ENCODE data around the gene NCK2.

Gene NCK2

DNA sequence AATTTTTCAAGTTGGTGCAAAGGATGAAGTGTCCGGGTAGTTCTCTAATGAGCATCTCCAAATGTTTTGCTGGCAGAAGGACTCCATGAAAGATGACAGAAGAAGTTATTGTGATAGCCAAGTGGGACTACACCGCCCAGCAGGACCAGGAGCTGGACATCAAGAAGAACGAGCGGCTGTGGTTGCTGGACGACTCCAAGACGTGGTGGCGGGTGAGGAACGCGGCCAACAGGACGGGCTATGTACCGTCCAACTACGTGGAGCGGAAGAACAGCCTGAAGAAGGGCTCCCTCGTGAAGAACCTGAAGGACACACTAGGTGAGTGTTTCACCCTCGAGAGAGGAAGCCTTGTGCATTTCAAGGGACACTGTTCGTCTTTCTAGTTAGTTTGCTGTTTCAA, 110.3 kb downstream of the NCK2 start:
- DNase-seq: no peak

DNA sequence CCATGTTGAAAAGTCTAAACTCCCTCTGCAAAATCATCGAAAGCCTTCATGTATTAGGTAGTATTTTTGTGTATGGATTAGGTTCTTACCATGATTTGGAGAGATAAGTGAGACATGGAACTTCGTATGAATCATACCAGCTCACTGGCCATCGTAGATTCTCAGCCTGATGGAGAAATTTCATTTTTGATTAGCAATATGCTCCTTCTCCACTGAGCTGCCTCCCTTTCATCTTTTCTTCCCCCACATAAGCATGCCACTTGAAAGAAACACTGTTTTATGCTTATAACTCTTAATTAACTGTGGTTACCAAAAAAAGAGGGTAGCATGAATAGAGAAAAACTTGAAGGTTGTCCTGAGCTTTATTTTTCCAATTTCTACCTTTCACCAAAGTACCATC, 111.9 kb downstream of the NCK2 start:
- DNase-seq: no peak

DNA sequence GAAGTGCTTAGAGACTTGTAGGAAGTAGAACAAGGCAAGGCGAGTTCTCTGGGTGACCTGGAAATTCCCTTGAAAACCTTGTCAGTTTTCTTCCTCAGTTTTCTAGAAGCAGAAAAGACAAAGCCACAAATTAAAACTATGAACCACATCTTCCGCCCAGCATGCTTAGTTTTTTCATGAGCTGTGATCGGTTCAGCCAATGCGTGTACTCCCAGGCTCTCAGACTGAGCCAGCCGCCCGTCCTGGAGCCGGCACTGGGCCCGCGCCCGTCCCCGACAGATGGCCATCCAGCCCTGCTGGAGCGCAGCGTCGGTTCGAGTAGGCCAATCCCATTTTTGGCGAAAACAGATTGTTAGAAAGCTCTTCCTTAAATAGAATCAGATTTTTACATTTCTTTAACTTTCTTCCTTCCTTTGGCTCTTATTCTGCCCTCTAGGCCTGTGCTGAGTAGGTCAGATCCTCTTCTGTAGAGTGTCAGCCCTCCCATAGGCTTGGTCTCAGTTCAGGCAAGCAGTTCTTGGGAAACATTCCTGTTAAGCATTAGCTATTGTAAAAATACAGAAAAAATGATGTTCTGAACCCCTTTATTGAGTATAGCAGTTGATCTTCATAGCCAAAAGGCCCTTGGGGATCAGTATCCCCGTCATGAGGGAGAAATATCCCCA, 112.5 kb downstream of the NCK2 start:
- no peak for DNase-seq

DNA sequence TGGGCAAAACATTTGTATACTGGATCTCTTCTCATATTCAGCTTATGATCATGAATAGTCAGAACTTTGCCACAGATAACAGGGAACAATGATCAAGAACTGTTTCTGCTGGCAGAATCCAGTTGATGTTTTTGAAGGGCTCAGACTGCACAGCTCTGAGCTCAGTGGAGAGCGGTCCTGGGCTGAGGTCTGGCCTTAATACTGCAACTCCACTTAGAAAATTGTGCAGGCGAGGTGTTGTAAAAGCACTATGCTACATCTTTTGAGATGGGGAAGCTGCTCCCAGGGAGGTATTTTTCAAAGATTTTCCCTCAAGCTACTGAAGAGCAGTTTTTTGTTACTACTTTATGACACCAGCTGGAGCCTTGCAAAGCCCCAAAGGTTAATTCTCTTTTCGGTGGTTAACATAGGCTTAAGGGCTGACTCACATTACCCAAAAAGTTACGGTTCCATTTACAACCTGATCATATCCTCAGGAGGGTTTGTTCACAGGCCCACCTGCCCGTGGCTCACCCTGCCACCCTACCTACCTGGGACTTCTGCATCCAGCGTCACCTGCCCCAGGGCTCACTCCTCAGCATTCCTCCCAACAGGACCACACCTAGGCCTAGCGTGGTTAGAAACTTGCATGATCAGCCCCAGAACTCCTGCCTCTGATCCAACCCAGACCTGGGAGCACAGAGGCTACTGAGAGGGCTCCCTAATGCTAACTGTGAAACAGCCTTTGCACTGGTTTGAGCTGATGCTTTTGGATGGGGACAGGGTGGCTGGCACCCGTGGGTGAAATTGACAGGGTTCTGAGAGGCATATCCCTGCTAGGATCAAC, 114.4 kb downstream of the NCK2 start:
- no peak for DNase-seq

DNA sequence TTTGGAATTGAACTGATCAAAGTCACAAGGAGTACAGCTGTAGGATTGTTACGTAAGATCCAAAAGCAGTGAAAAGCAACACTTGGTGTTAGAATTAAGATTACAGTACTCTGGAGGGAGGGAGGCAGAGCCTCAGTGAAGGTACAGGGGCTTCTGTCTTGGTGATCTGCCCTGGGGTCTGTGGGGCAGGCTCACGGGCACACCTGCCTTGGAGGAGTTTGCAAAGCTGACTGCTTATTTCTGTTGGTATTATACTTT, 114.9 kb downstream of the NCK2 start:
- no peak for DNase-seq

DNA sequence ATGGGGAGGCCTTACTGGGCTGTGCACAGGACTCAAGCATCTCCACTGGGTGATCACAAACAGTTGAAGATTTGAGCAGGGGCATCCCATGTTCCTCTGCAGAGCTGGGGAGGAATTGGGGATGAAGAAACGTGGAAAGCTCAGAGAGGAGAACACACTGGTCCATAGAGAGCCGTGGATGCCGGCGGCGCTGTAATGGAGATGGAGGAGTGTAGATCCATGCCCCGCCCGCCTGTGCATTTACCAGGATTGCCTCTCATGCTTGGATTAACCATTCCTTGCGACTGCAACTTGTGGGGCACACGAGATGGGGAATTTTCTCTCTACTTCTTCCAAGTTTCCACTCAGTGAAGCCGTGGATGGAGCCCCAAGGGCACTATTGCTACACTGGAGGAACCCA, 115.9 kb downstream of the NCK2 start:
- no peak for DNase-seq

DNA sequence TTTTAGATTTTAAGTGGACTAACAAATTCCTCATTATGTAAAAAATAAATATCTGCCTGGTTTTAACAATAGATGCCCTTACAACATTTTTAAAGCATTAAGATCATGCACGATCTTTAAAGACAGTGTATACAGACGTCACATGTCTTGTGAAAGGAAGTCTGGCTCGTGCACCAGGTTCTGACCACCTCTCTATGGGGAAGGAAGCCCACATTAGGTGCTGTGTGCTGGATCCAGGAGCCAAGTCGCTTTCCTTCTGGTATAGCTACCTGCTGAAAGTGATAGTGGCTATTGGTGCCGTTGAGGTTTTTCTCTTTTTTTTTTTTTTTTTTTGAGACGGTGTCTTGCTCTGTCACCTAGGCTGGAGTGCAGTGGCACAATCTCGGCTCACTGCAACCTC, 116.5 kb downstream of the NCK2 start:
- DNase-seq: no peak

DNA sequence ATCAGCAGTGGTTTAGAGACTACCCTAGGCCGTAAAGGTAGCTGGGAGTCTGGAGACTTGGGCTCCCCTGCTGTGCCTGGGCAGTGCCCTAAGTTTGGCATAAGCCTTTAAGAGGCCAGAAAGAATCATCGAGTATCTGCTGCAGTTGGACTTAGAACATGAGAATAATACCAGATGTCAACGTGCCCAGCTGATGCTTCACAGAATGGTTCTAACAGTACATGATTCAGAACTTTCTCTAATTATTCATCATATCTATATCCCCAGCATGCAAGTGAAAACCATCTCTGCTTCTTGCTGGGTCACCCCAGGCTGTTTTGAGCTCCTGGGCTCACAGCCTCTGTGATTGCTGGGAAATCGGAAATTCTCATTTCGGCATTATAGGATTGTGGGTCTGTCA, 118.1 kb downstream of the NCK2 start:
- DNase-seq: no peak

DNA sequence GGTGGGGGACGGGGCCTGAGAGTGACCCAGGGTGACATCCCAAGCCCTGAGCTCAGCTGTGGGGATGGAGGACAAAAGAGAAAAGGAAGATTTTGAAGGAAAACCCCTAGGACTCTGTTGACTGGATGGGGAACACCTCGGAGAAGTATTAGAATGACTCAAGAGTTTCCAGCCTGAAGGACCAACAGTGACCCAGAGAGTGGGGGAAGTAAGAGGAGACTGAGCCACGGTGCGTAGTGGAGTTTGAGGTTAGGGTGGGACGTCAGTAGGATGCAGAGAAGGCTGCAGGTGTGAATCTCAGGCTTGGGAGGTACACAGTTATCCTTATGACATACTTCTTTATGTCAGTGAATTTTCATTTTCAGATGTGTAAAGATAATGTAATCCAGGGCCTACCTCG, 119.5 kb downstream of the NCK2 start:
- DNase-seq: no peak

DNA sequence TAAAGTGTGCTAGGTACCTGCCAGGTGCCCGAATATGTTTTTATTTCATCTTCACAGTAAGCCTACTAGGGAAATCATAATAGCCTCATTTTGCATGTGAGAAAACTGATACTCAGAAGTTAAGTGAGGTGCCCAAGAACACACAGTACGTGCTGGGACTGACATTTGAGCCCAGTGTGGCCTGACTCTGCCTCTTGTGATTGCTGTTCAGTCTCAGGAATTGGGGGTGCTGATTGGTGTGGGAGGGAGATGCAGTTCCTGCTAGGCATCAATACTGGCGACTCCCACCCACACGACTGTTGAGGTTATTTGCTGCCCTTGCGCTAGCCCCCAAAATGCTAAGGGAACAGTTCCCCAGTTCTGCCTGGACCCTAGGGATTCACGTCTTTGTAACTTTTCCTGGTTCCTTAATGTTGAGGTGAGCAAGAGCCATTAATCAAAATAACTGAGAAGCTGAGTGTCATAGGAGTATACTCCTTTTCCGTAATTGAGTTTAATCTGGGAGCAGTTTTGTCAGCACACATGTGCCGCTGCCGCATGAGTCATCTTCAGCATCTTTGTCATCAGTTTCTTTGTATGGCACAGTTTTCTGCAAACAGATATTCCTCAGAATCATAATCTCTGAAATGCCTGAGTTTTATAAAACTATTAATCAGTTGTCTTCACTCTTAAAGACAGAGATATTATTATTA, 120.7 kb downstream of the NCK2 start:
- DNase-seq: no peak

DNA sequence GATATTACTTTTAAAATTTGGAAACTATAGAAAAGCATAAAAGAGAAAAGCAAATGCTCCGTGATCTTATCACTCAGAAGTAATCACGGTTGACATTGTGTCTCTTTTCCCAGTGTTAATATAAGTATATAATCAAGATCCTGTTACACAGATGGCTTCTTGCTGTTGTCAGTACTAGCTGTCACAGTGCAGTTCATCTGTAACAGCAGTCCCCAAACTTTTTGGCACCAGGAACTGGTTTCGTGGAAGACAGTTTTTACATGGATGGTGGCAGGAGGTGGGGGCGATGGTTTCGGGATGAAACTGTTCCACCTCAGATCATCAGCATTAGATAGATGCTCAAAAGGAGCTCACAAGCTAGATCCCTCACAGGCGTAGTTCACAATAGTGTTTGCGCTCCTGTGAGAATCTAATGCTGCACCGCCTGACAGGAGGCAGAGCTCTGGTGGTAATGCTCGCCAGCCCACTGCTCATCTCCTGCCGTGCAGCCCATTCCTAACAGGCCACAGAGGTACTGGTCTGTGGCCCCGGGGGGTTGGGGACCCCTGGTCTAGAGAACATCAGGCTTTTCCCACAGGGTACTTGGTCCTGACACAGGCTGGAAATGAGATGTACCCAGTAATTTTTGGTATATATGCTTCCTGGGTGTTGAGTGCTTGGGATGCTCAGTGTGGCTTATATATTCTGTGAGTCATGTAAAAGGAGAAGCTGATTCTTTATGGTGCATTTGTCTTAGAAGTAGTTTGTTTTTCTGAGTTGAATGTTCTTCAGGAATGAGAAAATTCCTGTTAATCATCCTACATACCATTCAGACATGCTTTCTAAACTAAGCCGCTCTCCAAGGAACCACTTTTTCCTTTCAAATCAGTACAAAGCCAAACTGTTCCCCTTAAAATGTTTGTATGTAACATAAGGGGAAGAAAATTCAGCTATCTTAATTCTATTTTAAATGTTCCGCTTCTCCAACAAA, 121.8 kb downstream of the NCK2 start:
- DNase-seq: no peak

DNA sequence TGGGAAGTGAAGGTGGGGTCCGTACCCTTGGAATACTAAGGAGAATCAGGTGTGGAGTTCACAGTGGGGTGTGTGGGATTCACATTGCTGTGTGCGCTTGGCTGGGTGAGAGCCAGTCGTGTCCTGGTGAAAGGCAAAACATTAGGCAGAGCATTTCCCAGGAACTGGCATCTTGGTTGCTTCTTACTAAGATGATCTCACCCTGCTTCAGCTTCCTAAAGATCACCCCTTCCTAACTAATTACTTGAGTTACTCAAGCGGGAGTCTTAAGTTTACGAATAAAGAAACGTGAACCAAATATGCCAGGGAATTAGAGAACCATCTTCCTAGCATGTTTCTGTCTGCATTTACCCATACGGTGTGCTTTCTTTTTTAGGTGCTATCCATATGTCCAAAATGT, 122.9 kb downstream of the NCK2 start:
- no peak for DNase-seq

DNA sequence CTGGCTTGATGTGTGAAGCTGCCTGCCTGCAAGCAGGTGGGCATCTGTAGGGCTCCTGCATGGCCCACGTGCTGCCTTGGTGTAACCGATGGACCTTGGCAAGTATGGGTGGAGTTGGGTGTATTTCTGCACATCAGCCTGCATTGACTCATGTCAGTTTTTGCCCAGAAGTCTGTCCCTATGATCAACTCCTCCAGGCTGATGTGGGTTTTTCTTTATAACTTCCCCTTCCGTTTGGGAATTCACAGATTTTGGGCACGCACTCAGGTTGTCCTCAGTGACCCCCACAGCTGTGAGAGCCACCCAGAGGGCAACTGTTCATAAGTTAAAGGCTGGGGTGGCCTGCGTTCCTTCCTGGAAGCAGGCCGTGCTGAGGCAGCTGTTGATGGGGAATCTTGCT, 123.3 kb downstream of the NCK2 start:
- DNase-seq: no peak

DNA sequence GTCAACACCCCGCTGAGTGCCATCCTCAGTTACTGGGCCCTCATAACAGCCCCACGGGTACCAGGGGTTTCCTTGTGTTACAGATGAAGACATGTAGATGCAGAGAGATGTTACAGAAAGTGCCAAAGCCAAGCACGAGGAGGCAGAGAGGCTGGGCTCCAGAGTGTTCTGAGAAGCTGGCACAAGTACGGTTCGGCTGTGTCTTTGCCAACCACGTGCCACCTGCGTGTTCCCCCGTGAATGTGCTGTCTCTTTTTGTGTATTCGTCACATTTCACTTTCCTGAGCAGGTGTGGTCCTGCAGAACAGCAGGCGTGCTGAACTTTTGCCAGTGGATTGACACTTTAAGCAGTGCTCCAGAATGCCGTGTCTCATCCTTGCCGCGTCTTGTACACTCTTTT, 124.6 kb downstream of the NCK2 start:
- no peak for DNase-seq

DNA sequence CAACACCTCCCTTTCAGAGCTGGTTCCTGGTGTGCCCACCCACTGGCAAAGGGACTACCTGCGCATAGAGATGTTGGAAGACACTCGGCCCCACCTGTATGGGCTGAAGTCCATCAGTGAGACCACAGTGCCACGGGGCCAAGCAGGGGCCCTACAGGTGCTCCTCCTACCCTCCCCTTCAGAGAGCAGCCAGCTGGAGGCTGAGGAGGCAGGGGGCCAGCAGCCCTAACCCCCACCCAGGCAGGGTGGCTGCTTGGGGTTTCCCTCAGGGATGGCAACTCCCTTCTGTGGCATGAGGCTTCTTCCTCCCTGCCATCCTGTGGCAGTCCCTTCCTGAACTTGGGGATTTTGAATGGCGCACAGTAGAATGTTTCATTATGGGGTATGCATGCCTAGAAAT, 125.3 kb downstream of the NCK2 start:
- no peak for DNase-seq

DNA sequence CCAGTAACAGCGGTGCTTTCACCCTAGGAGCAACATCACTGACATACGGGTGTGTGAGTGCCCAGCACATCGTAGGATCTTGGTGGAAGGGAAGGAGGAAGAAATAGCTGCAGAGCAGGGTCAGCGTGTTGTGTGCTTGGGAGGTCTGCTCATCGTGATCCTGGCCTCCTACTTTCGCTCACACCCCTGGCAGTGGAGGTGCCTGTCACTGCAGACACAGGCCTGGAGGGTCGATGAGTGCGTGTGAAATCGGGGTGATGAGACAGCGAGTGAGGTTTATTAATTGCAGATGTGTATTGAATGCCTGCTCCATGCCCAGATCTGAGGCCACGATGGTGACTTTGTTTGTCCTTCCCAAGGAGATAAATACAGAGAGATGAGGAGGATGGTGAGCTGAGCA, 126.1 kb downstream of the NCK2 start:
- no peak for DNase-seq

DNA sequence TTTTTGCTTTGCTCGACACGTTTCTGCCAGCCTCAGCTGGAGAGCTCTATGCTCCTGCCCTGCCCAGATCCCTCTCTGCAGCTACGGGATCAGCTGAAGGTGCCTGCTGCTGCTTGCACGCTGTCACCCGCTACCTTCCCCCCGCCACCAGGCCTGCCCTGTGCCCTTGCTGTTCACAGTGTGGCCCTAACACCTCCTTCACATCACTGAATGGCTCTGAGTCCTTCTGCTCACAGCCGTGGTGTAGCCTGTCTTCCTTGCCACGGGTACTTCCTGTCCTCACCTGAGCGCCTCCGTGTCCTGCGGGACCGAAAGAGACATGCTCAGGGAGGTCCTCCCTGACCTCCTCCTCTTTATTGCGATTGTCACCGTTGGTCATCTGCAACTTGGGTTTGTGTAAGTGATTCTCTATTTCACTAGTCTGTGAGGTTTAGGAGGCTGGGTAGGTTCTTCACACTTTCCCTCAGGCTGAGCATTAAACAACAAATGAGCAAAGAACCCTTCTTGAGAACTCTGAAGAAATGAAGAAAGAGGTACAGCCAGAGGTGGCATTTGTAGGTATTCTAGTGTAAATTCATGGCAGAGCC, 127.5 kb downstream of the NCK2 start:
- DNase-seq: no peak

DNA sequence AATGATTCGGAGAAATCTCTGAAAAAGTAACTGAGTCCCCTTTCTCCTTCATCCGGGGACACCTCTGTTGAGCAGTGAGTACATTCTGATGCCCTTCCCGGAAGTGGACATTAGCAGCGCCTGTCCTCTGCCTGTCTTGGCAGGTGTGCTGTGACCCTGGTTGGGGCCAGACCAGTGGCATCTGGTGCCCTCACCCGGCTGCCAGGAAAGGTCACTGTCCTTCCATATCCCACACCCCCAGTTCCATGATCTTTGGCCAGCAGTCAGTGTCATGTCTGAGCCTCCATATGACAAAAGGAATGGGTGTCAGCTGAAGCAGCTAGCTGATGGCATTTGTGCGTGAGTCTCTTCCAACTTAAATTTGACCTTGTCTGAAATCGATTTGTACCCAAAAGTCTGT, 128.1 kb downstream of the NCK2 start:
- no peak for DNase-seq

DNA sequence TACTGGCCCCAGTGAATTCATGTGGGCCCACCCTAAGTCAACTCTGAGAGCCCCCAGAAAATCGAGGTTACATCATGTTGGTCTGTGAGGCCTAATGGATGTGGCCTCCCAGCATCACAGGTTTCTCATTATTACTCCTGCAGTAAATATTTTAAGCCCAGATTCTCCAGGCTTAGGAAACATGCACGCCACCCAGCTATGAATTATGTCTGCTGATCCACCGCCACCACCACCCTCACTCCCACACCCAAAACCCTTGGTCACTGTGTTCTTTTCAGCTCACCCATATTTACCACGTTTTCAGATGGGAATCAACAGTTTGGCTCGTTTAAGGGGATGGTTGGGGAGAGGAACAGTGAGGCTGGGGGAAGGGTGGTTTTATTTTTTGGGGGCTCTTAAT, 128.6 kb downstream of the NCK2 start:
- no peak for DNase-seq

DNA sequence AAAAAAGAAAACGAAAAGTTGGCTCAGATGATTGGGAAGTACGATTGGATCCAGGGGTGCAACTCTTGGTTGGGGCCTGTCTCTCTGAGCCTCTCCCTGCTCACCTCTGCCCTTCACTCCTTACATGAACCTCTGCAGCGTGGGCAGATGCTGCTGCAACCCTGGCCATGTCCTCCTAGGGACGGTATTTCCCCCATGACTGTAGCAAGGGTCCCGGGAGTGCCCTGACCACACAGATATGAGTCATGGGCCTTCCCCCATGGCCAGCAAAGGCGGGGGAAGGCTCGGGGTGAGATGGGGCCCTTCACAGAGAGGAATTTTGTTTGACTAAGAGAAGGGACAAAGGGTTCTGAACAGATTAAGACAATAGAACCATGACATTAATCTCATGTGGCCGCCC, 129.0 kb downstream of the NCK2 start:
- peak in 2 of 4 experiments; percentile 24 to 47 for DNase-seq

DNA sequence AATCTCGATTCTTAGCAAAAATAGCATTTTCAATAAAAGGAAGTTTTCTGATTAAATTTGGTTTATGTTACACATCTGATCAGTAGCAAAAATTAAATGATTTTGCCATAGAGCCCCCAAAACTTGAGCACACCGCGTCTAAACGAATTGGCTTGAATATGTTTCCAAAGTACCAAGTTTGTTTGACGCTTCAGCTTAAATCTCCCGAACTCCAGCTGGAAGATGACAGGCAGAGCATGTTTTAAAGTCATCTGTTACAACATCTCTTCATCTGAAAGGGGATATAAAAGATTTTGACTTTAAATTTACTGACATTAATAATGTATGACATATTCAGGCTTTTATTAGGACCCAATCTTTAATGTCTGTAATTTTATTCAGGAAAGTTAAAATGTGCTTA, 129.8 kb downstream of the NCK2 start:
- DNase-seq: no peak

DNA sequence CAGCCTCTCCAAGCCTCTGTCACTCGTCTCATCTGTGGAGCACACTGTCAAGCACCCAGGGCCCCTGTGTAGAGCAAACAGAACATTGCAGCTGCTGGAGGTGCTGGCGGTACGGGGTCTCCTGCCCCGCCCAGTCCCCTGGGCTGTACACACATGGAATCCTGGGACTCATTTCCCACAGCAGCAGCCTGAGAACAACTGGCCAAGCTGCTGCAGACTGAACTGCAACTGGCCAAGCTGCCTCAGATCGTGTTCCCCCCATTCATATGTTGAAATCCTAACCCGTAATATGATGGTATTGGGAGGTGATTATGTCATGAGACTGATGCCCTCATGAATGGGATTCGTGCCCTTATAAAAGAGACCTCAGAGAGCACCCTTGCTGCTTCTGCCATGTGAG, 130.5 kb downstream of the NCK2 start:
- no peak for DNase-seq

DNA sequence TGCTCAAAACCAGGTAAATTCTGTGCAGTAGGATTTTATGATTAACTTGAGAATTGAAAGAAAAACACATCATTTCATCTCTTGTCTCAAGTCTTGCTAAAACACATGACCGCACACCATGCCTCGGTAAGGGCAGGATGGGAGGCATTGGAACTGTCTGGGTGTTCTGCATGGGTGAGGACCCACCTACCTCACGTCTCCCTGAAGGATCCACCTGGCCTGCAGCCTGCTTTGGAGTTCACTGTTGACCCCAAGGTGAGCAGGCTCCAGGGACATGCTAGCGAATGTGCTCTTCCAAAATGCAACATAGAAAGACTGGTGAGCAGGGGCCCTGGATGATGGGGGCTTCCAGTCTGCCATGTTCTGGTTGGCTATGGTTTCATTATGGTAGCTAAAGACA, 131.5 kb downstream of the NCK2 start:
- DNase-seq: no peak

Data from activated CD4-positive, CD25-positive, alpha-beta regulatory T cell (primary cell).